Measurements from ENCODE around the gene KCNQ2.

DNA sequence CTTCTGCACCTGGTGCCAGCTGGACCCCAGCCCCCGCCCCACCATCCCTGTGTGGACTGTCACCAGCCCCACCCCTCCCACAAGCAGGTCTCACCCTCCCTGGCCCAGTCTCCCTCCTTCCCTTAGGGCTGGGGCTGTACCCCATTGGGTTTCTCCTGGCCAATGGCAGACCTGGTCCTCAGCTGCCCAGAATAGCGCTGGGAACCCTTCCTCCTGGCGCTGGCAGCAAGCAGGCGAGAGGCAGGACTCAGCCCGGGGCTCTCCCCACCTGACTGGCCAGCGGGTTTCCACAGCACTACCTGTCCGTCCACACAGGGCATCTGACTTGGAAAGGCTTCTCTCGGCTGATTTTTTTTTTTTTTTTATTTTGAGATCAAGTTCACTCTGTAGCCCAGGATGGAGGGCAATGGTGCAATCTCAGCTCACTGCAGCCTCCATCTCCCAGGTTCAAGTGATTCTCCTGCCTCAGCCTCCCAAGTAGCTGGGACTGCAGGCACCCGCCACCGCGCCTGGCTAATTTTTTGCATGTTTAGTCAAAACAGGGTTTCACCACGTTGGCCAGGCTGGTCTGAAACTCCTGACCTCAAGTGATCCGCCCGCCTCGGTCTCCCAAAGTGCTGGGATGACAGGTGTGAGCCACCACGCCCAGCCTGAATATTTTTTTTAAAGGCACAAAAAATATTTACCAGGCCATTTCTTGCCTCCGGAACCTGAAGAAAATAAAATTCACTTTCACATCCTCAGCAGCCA, 89.7 kb downstream of the KCNQ2 start:
- TF ChIP-seq, protein P1, sequence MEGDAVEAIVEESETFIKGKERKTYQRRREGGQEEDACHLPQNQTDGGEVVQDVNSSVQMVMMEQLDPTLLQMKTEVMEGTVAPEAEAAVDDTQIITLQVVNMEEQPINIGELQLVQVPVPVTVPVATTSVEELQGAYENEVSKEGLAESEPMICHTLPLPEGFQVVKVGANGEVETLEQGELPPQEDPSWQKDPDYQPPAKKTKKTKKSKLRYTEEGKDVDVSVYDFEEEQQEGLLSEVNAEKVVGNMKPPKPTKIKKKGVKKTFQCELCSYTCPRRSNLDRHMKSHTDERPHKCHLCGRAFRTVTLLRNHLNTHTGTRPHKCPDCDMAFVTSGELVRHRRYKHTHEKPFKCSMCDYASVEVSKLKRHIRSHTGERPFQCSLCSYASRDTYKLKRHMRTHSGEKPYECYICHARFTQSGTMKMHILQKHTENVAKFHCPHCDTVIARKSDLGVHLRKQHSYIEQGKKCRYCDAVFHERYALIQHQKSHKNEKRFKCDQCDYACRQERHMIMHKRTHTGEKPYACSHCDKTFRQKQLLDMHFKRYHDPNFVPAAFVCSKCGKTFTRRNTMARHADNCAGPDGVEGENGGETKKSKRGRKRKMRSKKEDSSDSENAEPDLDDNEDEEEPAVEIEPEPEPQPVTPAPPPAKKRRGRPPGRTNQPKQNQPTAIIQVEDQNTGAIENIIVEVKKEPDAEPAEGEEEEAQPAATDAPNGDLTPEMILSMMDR (IDR thresholded peaks at IDR 0.05; ENCODE audit: low read length): no peak
- no peak for TF ChIP-seq EZH2 (IDR thresholded peaks at IDR 0.05; ENCODE audit: borderline replicate concordance, low read length)
